IMR-90 (cell line): ENCODE results near the gene KRTAP5-9. TPM values are rescaled to one million over a fixed set of nuclear protein-coding genes. Genes with fewer than 3 reads are reported as not detected.
"Not testable (repeated sequence)": the region's sequence is repeated elsewhere in the genome, so short reads cannot be mapped to it uniquely, and the experiment has no call there.

Experiments used
- ATAC-seq: fragments of 200-7000 bp; cut with Tn5 transposase; 2 replicates; pipeline ENCODE4 v1.9.1; 2020; ENCODE audit warnings: low read depth, mild to moderate bottlenecking, moderate library complexity
- BruUV-seq: library from RNA; stranded (reverse); fragments of 400-500 nt; replicated peaks from 2 replicates; lab custom pipeline; 2021; lab: Mats Ljungman, UMichigan
- CTCF ChIA-PET: fragments of 300-600 bp; formaldehyde crosslinking; extraction: SDS; loops from one replicate; lab custom pipeline; 2021; ENCODE audit warnings: antibody characterized with exemption; lab: Yijun Ruan, JAX
- POLR2A ChIA-PET: fragments of 300-600 bp; sonication (Branson Sonifier 250); formaldehyde crosslinking; loops from one replicate; lab custom pipeline; 2022; ENCODE audit warnings: antibody characterized with exemption; ENCODE audit not compliant: unreplicated experiment; lab: Charles Lee
- DNase-seq: peaks from one replicate; pipeline ENCODE4 v3.0.0; 2013
- H2AFZ ChIP-seq: replicated peaks from 2 replicates; pipeline ENCODE3; 2013; ENCODE audit warnings: low read length, mild to moderate bottlenecking; ENCODE audit not compliant: poor library complexity
- H2AK5ac ChIP-seq: 2 replicates; pipeline ENCODE4 v1.6.1; 2013; ENCODE audit warnings: low read depth, low read length, inconsistent platforms
- H2AK9ac ChIP-seq: replicated peaks from 2 replicates; pipeline ENCODE3; 2013; ENCODE audit warnings: mild to moderate bottlenecking, low read depth, low read length, moderate library complexity; ENCODE audit not compliant: poor library complexity
- H2BK120ac ChIP-seq: 2 replicates; pipeline ENCODE4 v1.6.1; 2013; ENCODE audit warnings: low read depth, low read length, inconsistent platforms
- H2BK15ac ChIP-seq: 3 replicates; pipeline ENCODE4 v1.6.1; 2013; ENCODE audit warnings: low read depth, low read length, inconsistent platforms
- H2BK20ac ChIP-seq: 2 replicates; pipeline ENCODE4 v1.6.1; 2013; ENCODE audit warnings: low read depth, mild to moderate bottlenecking, inconsistent platforms, low read length, moderate library complexity
- H2BK5ac ChIP-seq: 2 replicates; pipeline ENCODE4 v1.6.1; 2013; ENCODE audit warnings: mild to moderate bottlenecking, low read depth, low read length, inconsistent platforms; ENCODE audit not compliant: poor library complexity, severe bottlenecking
- H3K14ac ChIP-seq: replicated peaks from 2 replicates; pipeline ENCODE4 v1.6.1; 2013; ENCODE audit warnings: low read depth, low read length, inconsistent platforms
- H3K18ac ChIP-seq: 2 replicates; pipeline ENCODE4 v1.6.1; 2013; ENCODE audit warnings: low read depth, low read length, control low read depth
- H3K23ac ChIP-seq: 2 replicates; pipeline ENCODE4 v1.6.1; 2013; ENCODE audit warnings: low read depth, low read length, inconsistent platforms
- H3K27ac ChIP-seq: 2 replicates; pipeline ENCODE4 v1.5.1; 2013; ENCODE audit warnings: mild to moderate bottlenecking, control low read depth, low read length; ENCODE audit not compliant: insufficient read depth
- H3K27me3 ChIP-seq: 2 replicates; pipeline ENCODE4 v1.6.1; 2013; ENCODE audit warnings: low read length; ENCODE audit not compliant: control insufficient read depth, insufficient read depth
- H3K36me3 ChIP-seq: 2 replicates; pipeline ENCODE4 v1.6.1; 2013; ENCODE audit warnings: low read length, mixed read lengths; ENCODE audit not compliant: control insufficient read depth, insufficient read depth
- H3K4ac ChIP-seq: 2 replicates; pipeline ENCODE4 v1.6.1; 2013; ENCODE audit warnings: low read depth, low read length, inconsistent platforms
- H3K4me1 ChIP-seq: 2 replicates; pipeline ENCODE4 v1.6.1; 2013; ENCODE audit warnings: low read length, mixed read lengths; ENCODE audit not compliant: control insufficient read depth, insufficient read depth
- H3K4me2 ChIP-seq: 2 replicates; pipeline ENCODE4 v1.6.1; 2013; ENCODE audit warnings: low read depth, mild to moderate bottlenecking, control low read depth, low read length, moderate library complexity
- H3K4me3 ChIP-seq: 2 replicates; pipeline ENCODE4 v1.5.1; 2013; ENCODE audit warnings: low read depth, mild to moderate bottlenecking, control low read depth, low read length, moderate library complexity; ENCODE audit not compliant: insufficient read depth
- H3K56ac ChIP-seq: 2 replicates; pipeline ENCODE4 v1.6.1; 2013; ENCODE audit warnings: low read length, inconsistent platforms; ENCODE audit not compliant: insufficient read depth; ENCODE audit errors: extremely low read depth
- H3K79me1 ChIP-seq, 2 experiments: 2 replicates each; pipeline ENCODE4 v1.6.1; 2013; ENCODE audit warnings: low read length in 2 of 2, inconsistent platforms in 1 of 2, low read depth in 1 of 2
- H3K9ac ChIP-seq: 2 replicates; pipeline ENCODE4 v1.6.1; 2013; ENCODE audit warnings: low read depth, low read length, control low read depth
- H3K9me1 ChIP-seq: 2 replicates; pipeline ENCODE4 v1.6.1; 2013; ENCODE audit warnings: low read length, inconsistent platforms; ENCODE audit not compliant: insufficient read depth
- H3K9me3 ChIP-seq: 2 replicates; pipeline ENCODE4 v1.6.1; 2013; ENCODE audit warnings: low read length; ENCODE audit not compliant: control insufficient read depth, insufficient read depth
- H4K20me1 ChIP-seq: 2 replicates; pipeline ENCODE4 v1.6.1; 2013; ENCODE audit warnings: low read length, inconsistent platforms; ENCODE audit not compliant: insufficient read depth
- H4K5ac ChIP-seq: 2 replicates; pipeline ENCODE4 v1.6.1; 2013; ENCODE audit warnings: mild to moderate bottlenecking, low read depth, low read length, control low read depth
- H4K8ac ChIP-seq, 2 experiments: 2 replicates each; pipeline ENCODE4 v1.6.1; 2013; ENCODE audit warnings: low read depth in 2 of 2, low read length in 2 of 2, control low read depth in 1 of 2, inconsistent platforms in 1 of 2
- H4K91ac ChIP-seq: 2 replicates; pipeline ENCODE4 v1.6.1; 2013; ENCODE audit warnings: low read depth, low read length, inconsistent platforms; ENCODE audit not compliant: insufficient read depth
- WGBS, 2 experiments: methylation state at CpG; one replicate each; pipeline versions ENCODE4 v1.1.5 to v1.1.7; 2013; ENCODE audit warnings: missing lambda C conversion rate in 2 of 2; ENCODE audit not compliant: insufficient read length in 1 of 2; ENCODE audit errors: extremely low coverage in 2 of 2; 5-methylcytosine and 5-hydroxymethylcytosine counted together
- dilution Hi-C: fragments of 300-500 bp; cut with HindIII; formaldehyde crosslinking; loops from one replicate; pipeline ENCODE4 v1.14.3; 2018; ENCODE audit warnings: low sequenced_read_pairs; ENCODE audit not compliant: unreplicated experiment
- in situ Hi-C: fragments of 300-500 bp; cut with MboI; formaldehyde crosslinking; loops from 3 replicates; pipeline ENCODE4 v1.14.3; 2019; ENCODE audit warnings: low sequenced_read_pairs, inconsistent platforms, mixed read lengths
- intact Hi-C: fragments of 100-400 bp; cut with micrococcal nuclease; formaldehyde crosslinking; loops from 2 replicates; pipeline ENCODE4 v1.10.0; 2022
- polyA plus RNA-seq, 3 experiments: library from polyadenylated mRNA; depleted of rRNA; stranded (reverse); fragments of >200 nt; gene quantifications; 2 replicates each; pipeline ENCODE4 v1.2.3, GENCODE V29; 2012; ENCODE audit warnings: low replicate concordance in 1 of 3
- total RNA-seq: library from RNA; depleted of rRNA; stranded (reverse); fragments of >200 nt; gene quantifications from 2 replicates; pipeline ENCODE4 v1.2.3, GENCODE V29; 2012

KRTAP5-9 gene
- total and polyA plus RNA-seq, 2 of the 4 experiments (the other 2 are of a cell fraction): 0.09 TPM; not detected in 1

DNA sequence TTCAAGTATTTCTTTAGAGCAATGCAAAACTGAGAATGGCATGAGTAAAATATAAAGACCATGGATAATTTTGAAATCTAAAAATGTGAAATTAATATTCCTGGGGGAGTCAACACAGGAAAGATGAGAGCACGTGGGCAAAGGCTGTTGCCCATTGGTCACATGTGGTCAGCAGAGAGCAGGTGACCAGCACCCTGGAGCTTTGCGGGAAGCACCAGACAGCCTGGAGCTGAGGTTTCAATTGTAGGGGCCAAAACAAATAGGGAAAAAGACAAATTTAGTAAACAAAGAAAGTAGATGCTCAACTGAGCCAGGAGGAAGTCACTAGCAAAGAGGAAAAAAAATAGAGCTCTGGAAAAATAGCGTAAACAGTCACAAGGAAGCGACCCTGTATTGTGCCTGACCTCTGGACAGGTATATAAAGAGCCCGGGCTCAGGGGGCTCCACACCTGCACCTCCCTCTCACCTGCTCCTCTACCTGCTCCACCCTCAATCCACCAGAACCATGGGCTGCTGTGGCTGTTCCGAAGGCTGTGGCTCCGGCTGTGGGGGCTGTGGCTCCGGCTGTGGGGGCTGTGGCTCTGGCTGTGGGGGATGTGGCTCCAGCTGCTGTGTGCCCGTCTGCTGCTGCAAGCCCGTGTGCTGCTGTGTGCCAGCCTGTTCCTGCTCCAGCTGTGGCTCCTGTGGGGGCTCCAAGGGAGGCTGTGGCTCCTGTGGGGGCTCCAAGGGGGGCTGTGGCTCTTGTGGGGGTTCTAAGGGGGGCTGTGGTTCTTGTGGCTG lies 21.2 kb upstream of the KRTAP5-9 start, which contains the start of gene KRTAP5-7:
Gene KRTAP5-7, plus strand, starts transcription at position 472 of the 780 bp plus-strand sequence. Its CDS starts 34 bp downstream, at position 506.
- H3K4me3 ChIP-seq, H3K27me3 ChIP-seq, H3K9me1 ChIP-seq, H3K9me3 ChIP-seq, BruUV-seq, H3K14ac ChIP-seq, H3K27ac ChIP-seq, H3K4ac ChIP-seq, H2AFZ ChIP-seq, H2BK15ac ChIP-seq, H3K9ac ChIP-seq, H3K23ac ChIP-seq, H3K4me2 ChIP-seq, H4K5ac ChIP-seq, H2BK5ac ChIP-seq, dilution Hi-C loops, H2AK9ac ChIP-seq, H4K8ac ChIP-seq, H3K36me3 ChIP-seq, H3K18ac ChIP-seq, H3K4me1 ChIP-seq, H4K20me1 ChIP-seq, H3K56ac ChIP-seq, H2AK5ac ChIP-seq, ATAC-seq, in situ Hi-C loops, POLR2A ChIA-PET, H2BK120ac ChIP-seq, H4K91ac ChIP-seq, CTCF ChIA-PET, H3K79me1 ChIP-seq, DNase-seq, H2BK20ac ChIP-seq: not testable (repeated sequence)
- intact Hi-C loops: loop anchor here (1.0 kb wide), 1 partner anchor 36 kb away; no protein-coding TSS in a partner anchor
- 0% methylated on average over 1 of the region's 10 CpGs; no CpG with 5 or more reads in 1 of the 2 experiments for WGBS, 2 experiments
